Thyroid gland (tissue), 4 donors: Measurements from ENCODE around the gene CPNE4.

Experiments used
- POLR2A ChIP-seq, 2 donors: fragments of 450-650 bp; IDR thresholded peaks; one replicate each; pipeline ENCODE4 v1.6.1; 2017; ENCODE audit warnings: antibody characterized with exemption in 2 of 2, mild to moderate bottlenecking in 2 of 2, moderate library complexity in 1 of 2
- TF ChIP-seq, protein P1 (sequence below), 6 experiments: fragments of 200-600 bp in 3 of 6; fragments of 450-650 bp in 3 of 6; sonication (generic) in 3 of 6; IDR thresholded peaks; one replicate each; pipeline ENCODE4 v1.5.1; 2016 to 2019; ENCODE audit warnings: antibody characterized with exemption in 6 of 6, mild to moderate bottlenecking in 2 of 6, inconsistent platforms in 1 of 6, moderate library complexity in 1 of 6

DNA sequence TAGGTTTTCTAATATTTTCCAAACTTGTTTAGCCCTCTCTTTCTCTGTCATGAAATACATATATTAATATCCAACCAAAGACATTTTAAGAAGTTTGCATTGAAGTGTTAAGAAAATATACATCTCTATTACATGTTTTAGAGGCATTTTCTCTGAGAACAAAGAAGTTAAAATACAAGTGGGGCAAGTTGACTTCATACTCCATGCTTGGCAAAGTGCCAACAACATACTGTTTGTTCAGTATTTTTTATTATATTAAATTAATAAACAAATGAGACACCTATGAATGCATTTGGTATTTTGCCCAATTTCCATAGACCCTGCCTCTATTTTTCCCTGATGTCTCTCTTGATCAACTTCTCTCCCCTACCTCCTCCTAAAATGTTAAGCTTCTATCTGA lies 299.3 kb downstream of the CPNE4 start:
- no peak for TF ChIP-seq POLR2A (IDR thresholded peaks at IDR 0.05)
- TF ChIP-seq, protein P1, sequence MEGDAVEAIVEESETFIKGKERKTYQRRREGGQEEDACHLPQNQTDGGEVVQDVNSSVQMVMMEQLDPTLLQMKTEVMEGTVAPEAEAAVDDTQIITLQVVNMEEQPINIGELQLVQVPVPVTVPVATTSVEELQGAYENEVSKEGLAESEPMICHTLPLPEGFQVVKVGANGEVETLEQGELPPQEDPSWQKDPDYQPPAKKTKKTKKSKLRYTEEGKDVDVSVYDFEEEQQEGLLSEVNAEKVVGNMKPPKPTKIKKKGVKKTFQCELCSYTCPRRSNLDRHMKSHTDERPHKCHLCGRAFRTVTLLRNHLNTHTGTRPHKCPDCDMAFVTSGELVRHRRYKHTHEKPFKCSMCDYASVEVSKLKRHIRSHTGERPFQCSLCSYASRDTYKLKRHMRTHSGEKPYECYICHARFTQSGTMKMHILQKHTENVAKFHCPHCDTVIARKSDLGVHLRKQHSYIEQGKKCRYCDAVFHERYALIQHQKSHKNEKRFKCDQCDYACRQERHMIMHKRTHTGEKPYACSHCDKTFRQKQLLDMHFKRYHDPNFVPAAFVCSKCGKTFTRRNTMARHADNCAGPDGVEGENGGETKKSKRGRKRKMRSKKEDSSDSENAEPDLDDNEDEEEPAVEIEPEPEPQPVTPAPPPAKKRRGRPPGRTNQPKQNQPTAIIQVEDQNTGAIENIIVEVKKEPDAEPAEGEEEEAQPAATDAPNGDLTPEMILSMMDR (IDR thresholded peaks at IDR 0.05): no peak
